HL-60/S4 treated with phorbol 12-myristate 13-acetate at 8.2 ng/mL for 4 days and 3 days (cell line): ENCODE measurements around the gene DAPK3.

Experiments
- in situ Hi-C: fragments of 300-500 bp; cut with MboI; formaldehyde crosslinking; loops from 2 replicates; pipeline ENCODE4 v1.15.0; 2022; ENCODE audit warnings: low sequenced_read_pairs

The DAPK3 gene

GRCh38 chr19:3919793-3920192, 51.1 kb downstream of the DAPK3 start:
- in situ Hi-C loops: no loop called here

GRCh38 chr19:3916033-3916432, 54.9 kb downstream of the DAPK3 start:
- in situ Hi-C loops: no loop called here

GRCh38 chr19:3914199-3914598, 56.7 kb downstream of the DAPK3 start:
- in situ Hi-C loops: no loop called here

- in situ Hi-C loops: no loop called here
Measured at GRCh38 chr19:3910105-3910504, 60.8 kb downstream of the DAPK3 start.
